Panc1 (cell line): ENCODE data around the gene GSG1. TPM values are rescaled to one million over a fixed set of nuclear protein-coding genes. Genes with fewer than 3 reads are reported as not detected.

Source experiments
- ATAC-seq: fragments of 200-7000 bp; cut with Tn5 transposase; 2 replicates; pipeline ENCODE4 v1.9.1; 2020; ENCODE audit warnings: mild to moderate bottlenecking, moderate library complexity
- BruUV-seq: library from RNA; stranded (reverse); fragments of 400-500 nt; replicated peaks from 2 replicates; lab custom pipeline; 2021; lab: Mats Ljungman, UMichigan
- CTCF ChIA-PET: fragments of 300-600 bp; sonication (Branson Sonifier 250); formaldehyde crosslinking; loops from one replicate; lab custom pipeline; 2022; ENCODE audit warnings: antibody characterized with exemption; lab: Charles Lee
- POLR2A ChIA-PET: fragments of 300-600 bp; sonication (Branson Sonifier 250); formaldehyde crosslinking; loops from one replicate; lab custom pipeline; 2022; ENCODE audit warnings: antibody characterized with exemption; lab: Charles Lee
- DNase-seq: peaks from one replicate; pipeline ENCODE4 v3.0.0-alpha.2; 2010; ENCODE audit warnings: low read depth, low spot score
- H3K27ac ChIP-seq: 2 replicates; pipeline ENCODE4 v1.5.1; 2011; ENCODE audit warnings: mild to moderate bottlenecking, low read length, inconsistent platforms
- H3K27me3 ChIP-seq: fragments of 200-500 bp; sonication (Bioruptor generic); 2 replicates; pipeline ENCODE4 v1.6.0; 2014; ENCODE audit warnings: low read length, inconsistent platforms; ENCODE audit not compliant: control insufficient read depth, insufficient read depth
- H3K36me3 ChIP-seq: fragments of 200-500 bp; sonication (Bioruptor generic); 2 replicates; pipeline ENCODE4 v1.5.1; 2014; ENCODE audit warnings: inconsistent platforms, mild to moderate bottlenecking, low read length, moderate library complexity; ENCODE audit not compliant: control insufficient read depth, insufficient read depth
- H3K4me1 ChIP-seq: 2 replicates; pipeline ENCODE4 v1.5.1; 2011; ENCODE audit warnings: inconsistent platforms, mild to moderate bottlenecking, low read length, moderate library complexity; ENCODE audit not compliant: control insufficient read depth, insufficient read depth
- H3K4me3 ChIP-seq, 2 experiments: 2 replicates each; pipeline ENCODE4 v1.5.1; 2011 to 2012; ENCODE audit warnings: low read depth in 2 of 2, low read length in 2 of 2, mild to moderate bottlenecking in 2 of 2, inconsistent platforms in 1 of 2, moderate library complexity in 1 of 2
- H3K9me3 ChIP-seq: fragments of 200-500 bp; sonication (Bioruptor generic); 2 replicates; pipeline ENCODE4 v1.5.1; 2014; ENCODE audit warnings: low read depth, mild to moderate bottlenecking, inconsistent platforms, low read length, moderate library complexity; ENCODE audit not compliant: control insufficient read depth, insufficient read depth
- CTCF ChIP-seq: fragments of 450-650 bp; IDR thresholded peaks from 2 replicates; pipeline ENCODE4 v1.5.1; 2017; ENCODE audit warnings: mild to moderate bottlenecking
- POLR2AphosphoS5 ChIP-seq: IDR thresholded peaks from 2 replicates; pipeline ENCODE4 v1.6.1; 2012; ENCODE audit warnings: mild to moderate bottlenecking, low read depth, low read length, moderate library complexity
- REST ChIP-seq, 2 experiments: IDR thresholded peaks; 2 replicates each; pipeline ENCODE4 v1.6.1; 2011 to 2012; ENCODE audit warnings: low read depth in 2 of 2, control low read depth in 1 of 2, low read length in 1 of 2, mild to moderate bottlenecking in 1 of 2, moderate library complexity in 1 of 2; ENCODE audit not compliant: insufficient read depth in 1 of 2
- SIN3A ChIP-seq: IDR thresholded peaks from 2 replicates; pipeline ENCODE4 v1.6.1; 2012; ENCODE audit warnings: low read depth, mild to moderate bottlenecking, low read length, moderate library complexity, borderline replicate concordance; ENCODE audit not compliant: insufficient read depth
- TCF7L2 ChIP-seq: IDR thresholded peaks from 2 replicates; pipeline ENCODE4 v1.6.1; 2011; ENCODE audit warnings: mild to moderate bottlenecking, low read depth, low read length, inconsistent platforms
- in situ Hi-C: cut with HindIII; loops from 2 replicates; pipeline ENCODE4 v1.10.0; 2016; ENCODE audit warnings: low sequenced_read_pairs, low pct_unique_long_range_greater_than_20kb
- intact Hi-C: fragments of 100-400 bp; cut with micrococcal nuclease; formaldehyde crosslinking; loops from one replicate; pipeline ENCODE4 v1.10.0; 2022; ENCODE audit not compliant: unreplicated experiment
- total RNA-seq: library from RNA; stranded (reverse); gene quantifications from one replicate; pipeline ENCODE4 v1.2.1, GENCODE V29; 2021; ENCODE audit not compliant: unreplicated experiment

Gene GSG1
- total RNA-seq, 1 experiment from 2014 or later, result not detected

- peaks cover 5% of the 10 kb centered on the region; the same call in 1 of the 2 replicates for H3K4me1 ChIP-seq
- no peak for TF ChIP-seq TCF7L2
- no peak for TF ChIP-seq POLR2AphosphoS5
- TF ChIP-seq REST (IDR thresholded peaks at IDR 0.05; ENCODE audit: insufficient read depth in 1 of 2, low read depth in 2 of 2, low read length in 1 of 2), result no peak
- no peak for TF ChIP-seq CTCF
- TF ChIP-seq SIN3A, result no peak
- H3K9me3 ChIP-seq, result no peaks in the 10 kb centered on the region
- intact Hi-C loops, result no loop called here
- no peak overlapping the region for H3K4me3 ChIP-seq
- no TSS peak for BruUV-seq
- in situ Hi-C loops, result no loop called here
- H3K27me3 ChIP-seq, result no peaks in the 10 kb centered on the region
- H3K27ac ChIP-seq, result no peak overlapping the region
- ChIA-PET POLR2A (no interaction called here), CTCF (no interaction called here)
- no peaks in the 10 kb centered on the region for H3K36me3 ChIP-seq
- DNase-seq, result no peak
- no peak for ATAC-seq
Observed at GRCh38 chr12:13121568-13121967, 18.1 kb upstream of the GSG1 start.

- peaks cover 5% of the 10 kb centered on the region; the same call in 1 of the 2 replicates for H3K4me1 ChIP-seq
- no peak overlapping the region for H3K4me3 ChIP-seq
- DNase-seq (no peak), ATAC-seq (no peak)
- ChIA-PET CTCF (no interaction called here), POLR2A (no interaction called here)
- no peaks in the 10 kb centered on the region for H3K36me3 ChIP-seq
- BruUV-seq, result no TSS peak
- in situ Hi-C loops, result no loop called here
- TF ChIP-seq POLR2AphosphoS5 (no peak), TCF7L2 (no peak), CTCF (no peak), SIN3A (no peak), REST (IDR thresholded peaks at IDR 0.05; ENCODE audit: insufficient read depth in 1 of 2, low read depth in 2 of 2, low read length in 1 of 2) (no peak)
- H3K27me3 ChIP-seq, result no peaks in the 10 kb centered on the region
- no peaks in the 10 kb centered on the region for H3K9me3 ChIP-seq
- intact Hi-C loops, result no loop called here
- no peak overlapping the region for H3K27ac ChIP-seq
Observed at GRCh38 chr12:13120413-13120812, 16.9 kb upstream of the GSG1 start.
